NCI-H187 (cell line): Measurements from ENCODE around the gene SORCS3.

Experiments
- DNase-seq, 2 experiments: peaks; one replicate each; lab custom pipeline; 2025; lab: John Stamatoyannopoulos, UW

The SORCS3 gene

DNA sequence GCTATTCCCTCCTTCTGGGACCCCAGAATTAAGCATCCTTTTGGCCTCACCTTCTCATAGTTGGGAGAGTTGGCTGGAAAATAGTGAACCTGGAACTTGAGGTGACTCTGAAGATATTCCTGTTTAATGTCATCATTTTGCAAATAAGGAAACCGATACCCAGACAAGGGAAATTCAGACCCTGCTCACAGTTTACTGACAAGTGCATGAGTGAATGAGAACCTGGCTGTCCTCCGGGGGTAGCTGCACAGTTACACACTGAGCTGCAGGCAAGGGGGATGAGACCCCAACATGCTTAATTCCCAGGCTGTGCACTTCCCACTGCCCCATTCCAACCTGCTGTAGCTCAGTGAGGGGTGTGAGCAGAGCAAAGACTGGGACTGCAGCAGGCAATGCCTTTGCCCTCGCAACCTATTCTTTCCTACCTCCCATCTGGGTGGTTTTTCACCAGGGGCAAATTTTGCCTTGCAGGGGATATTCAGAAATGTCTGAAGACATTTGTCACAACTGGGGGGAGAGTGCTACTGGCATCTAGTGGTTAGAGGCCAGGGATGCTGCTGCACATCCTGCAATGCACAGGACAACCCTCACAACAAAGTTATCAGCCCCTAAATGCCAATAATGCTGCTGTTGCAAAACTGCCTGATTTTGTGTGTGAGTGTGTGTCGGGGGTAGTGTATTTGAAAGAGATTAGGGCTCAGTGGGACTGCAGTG is 136.2 kb downstream of the SORCS3 start:
- DNase-seq, result no peak

DNA sequence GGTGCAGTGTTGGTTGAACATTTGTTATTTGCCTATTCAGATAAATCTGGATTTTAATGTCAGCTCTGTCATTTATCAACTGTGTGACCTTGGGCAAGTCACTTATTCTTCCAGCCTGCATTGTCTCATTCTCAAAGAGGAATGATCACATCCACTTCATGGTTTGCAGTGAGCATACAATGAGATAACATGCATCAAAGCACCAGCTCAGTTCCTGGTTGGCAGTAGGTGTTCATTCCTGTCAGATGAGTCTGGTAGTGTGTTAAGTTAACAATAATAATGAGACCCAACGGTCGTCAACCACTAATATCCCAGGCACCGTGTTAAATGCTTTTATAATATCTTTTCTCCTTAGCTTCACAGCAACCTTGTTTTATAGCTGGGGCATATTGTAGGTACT is 137.3 kb downstream of the SORCS3 start:
- no peak for DNase-seq

DNA sequence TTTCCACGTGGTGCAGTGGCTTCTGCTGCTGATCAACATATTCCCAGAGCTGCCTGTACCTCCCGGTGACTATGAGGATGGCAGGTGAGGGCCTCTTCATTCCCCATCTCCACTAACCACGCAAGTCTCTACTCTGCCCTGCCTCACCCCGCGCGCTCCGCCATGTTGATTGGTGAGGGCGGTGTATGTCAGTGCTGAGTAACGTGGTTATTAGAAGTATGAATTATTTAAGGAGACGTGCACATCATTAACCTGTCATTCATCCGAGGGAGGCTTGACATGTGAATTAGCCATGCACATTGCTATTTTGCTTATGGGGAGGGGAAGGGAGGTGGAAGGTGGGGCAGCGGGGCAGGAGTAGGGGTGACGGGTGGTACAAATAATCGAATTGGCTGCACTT is 138.6 kb downstream of the SORCS3 start:
- DNase-seq, result no peak

DNA sequence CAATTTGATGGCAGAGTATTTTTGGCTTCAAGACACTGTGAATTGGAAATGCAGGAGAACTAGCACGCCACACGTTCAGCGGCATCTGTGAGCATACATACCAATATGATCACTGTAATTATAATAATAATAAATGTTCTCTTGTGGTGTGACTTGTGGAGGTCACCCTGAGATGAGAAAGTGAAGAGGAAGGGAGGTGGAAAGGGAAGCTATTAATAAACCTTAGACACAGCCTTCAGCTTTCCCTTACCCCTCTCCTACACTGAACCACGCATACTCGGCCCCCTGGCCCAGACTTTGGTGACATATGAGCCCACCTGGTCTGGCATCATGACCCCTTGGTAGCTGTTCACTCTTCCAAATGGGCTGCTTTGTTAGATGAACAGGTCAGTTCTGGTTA is 139.1 kb downstream of the SORCS3 start:
- DNase-seq, result no peak

DNA sequence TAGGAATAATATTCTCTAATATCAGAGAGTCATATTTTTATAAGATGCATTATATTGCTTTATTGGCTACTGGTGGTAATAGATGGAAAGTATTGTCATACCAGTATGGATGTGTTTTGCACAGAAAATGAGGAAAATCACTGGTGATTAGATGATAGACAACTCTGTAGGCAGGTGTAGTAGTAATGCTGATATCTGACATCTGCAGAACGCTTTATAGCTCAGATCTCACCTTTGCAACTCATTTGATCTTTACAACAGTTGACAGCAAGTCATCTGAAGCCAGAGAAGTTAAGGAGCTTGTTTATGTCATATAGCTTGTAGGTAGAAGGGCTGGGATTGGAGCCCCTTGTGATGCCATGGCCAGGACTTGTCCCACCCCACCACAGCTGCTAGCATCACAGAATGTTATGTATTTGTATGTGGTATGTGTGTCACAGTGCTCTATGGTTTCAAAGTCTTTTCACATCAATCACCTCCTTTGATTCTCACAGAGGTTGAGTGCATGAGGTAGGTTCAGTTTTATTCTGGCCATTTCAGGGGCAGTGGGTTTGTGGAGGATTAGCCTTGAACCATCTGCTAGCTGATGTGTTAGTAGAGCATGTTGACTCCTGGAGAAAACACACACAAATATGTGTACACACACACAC is 140.0 kb downstream of the SORCS3 start:
- DNase-seq, result no peak

DNA sequence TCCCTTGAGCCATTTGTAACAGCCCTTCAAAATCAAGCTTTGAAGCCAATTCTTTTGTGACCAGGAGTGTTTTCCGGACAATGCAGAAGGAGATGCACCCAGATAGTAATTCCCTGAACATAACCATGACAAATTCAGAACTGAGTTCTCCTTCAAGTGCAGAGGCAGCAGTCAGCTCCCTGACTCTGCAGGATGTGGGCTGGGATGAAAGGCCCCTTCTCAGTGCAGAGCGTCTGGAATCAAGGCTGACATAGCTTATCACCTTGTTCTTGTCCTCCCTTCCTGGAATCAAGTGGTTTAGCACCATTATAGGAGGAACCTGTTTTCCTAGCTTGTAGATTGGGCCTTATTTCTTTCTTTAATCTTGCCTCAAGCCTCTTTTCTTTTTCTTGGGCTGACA is 143.4 kb downstream of the SORCS3 start:
- DNase-seq, result no peak

DNA sequence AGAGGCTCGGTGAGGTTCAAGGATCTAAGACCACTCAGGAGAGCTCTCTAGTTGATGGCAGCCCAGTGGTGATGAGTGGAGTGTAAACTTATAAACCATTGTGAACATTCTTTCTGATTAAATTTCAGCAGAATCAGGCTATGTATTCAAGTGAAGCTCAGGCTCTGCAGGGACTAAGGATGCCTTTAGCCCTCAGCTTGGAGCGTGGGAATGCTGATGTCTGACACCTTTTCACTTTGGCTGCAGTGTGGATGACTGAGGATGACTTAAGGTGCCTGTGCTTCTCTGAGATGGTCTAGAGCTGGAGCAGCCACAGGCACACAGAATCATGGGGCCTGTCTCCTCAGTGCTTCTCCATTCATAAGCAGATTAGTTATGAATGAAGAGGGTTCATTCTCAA is 150.4 kb downstream of the SORCS3 start:
- DNase-seq, result no peak

DNA sequence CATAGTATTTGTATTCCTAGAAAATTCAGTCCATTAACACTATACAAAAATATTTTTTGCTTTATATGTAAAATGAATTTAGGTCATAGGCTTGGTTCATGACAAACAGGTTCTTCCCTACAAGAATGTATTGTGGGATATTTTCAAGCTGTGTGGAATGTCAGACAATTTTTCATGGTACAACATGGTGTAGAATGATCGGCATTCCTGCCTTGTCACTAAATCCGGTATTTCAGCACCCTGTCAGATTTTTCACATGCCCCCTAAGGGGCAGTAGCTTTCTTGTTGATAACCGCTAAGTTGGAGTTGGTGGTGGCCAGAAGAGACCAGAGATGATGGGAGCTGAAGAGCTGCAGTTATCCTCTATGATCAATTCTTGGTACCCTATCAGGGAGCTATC is 154.3 kb downstream of the SORCS3 start:
- no peak for DNase-seq

DNA sequence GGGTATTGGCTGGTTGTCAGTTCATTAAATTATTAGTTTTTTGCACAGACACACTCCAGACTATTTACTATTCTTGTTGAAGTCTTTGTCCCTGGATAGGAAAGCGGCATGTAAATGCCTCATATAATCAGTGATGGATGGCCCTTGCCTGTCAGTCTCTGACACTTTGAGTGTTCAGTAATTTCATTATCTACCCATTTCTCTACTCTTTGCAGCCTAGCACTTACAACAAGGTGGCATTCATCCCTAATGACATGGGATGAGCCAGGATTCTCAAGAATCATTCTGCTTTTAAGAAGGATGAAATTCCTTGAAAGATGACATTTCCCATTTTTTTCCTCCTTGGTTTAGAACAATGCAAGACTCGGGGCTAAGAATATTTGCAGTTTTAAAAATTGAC is 155.7 kb downstream of the SORCS3 start:
- DNase-seq, result no peak

DNA sequence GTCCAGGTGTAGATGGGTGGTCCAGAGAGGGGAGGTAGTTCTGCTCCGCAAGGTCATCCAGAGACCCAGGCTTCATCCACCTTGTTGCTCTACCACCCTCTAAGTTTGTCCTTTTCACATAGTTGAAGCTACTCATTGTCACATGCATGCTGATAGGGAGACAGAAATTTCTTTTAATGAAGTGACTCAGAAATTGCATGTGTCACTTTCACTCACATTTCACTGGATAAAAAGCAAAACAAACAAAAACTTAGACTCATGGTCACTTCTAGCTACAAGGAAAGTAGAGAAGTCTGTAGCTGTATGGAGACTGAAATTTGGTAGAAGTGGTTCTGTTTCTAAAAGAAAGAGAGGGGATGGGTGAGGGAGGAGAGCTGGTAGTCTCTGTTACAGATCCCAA is 161.9 kb downstream of the SORCS3 start:
- DNase-seq, result no peak

DNA sequence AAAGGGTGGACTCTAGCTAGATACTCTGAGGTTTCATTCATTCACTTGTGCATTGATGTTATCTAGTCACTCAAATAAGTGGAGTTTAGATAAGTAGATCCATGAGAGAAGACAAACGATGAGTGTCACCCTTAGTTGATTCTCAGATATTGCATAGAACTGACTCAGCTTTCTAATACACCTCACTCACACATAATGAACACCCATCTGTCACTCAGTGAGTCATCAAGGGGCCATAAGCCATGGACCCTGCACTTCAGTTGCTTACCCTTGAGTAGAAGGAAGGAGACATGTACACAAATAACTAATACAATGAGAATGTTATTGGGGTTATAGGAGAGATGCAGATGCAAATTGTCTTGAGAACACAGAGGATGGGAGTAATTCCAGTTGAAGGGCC is 163.8 kb downstream of the SORCS3 start:
- DNase-seq, result no peak

DNA sequence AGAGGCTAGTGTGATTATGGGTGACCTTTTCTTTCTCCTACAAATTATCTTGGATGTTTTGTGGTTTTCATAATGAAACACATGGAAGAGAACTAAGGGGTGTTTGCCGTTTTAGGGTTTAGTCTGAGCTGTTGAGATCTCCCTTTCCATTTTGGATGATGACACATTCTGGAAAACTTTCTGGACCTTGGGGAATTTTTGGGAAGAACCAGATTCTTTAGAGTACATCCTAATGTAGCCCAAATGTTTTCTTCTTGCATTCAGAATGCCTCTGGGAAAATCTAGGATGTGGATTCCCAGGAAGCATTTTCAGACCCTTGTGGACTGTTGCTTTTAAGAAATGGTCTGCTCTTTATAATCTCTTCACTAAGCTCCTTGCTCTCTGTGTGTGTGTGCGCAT is 165.7 kb downstream of the SORCS3 start:
- DNase-seq, result no peak

DNA sequence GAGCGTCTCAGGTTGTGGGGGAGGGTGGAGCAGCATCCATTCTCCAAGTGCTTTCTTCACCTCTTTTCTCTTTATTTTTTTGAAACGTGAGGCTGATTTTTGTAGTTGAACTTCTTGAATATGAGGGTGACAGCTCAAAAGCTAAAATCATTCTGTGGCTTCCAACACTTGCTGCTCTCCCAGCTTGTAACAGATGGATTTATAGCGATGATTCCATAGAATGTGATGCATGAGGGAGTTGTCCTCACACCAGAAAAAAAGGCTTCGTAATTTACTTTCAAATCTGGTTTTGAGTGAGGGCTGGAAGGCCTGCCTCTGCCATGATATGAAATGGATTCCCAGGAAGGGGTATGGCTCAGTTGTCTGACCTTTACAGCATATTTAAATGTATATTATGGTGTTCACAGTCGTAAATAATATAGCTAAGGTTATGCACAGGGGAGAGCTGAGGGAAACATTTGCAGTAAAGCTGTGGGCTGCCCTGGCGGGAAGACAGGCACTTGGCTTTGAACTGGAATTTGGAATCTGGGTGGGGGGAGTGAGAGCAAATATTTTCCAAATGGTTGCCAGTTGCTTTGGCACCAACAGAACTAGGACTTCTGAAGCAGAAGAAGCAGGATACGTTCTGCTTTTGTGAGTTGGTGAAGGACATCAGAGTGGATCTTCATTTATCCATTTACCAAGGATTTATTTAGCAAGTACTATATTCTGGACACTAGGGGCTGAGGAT is 166.7 kb downstream of the SORCS3 start:
- DNase-seq, result no peak

DNA sequence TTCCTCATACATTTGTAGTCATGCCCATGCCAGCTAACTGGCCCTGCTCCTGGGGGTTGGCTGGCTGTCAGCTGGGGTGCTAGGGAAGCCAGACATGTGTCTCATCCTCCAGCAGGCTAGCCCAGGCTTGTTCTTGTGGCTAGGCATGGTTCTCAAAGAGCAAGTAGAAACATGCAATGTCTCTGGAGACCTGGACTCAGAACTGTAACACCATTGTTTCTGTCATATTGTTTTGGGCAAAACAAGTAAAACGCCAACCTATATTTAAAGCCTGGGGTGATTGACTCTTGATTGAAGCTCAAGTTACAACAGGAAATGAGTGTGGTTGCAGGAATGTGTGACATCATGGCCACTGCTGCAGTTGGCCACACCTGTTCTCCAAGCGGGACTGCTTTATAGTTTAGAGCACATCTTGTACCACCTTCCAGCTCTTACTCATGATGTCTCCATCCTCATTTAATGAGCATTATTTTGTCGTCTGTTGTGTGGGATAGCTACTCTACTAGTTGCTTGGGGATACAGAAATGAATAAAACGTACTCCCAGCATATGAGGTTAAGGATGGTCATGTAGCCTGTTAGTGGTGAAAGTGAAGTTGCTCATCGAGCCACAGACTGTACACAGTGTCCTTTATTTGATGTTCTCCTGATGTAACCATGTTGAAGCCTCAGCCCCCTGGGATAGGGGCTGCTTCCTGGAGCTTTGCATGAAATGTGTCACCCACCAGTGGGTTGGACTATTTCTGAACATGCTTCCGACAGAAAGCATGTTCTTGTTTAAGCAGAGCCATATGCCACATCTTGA is 168.4 kb downstream of the SORCS3 start:
- DNase-seq, result no peak

DNA sequence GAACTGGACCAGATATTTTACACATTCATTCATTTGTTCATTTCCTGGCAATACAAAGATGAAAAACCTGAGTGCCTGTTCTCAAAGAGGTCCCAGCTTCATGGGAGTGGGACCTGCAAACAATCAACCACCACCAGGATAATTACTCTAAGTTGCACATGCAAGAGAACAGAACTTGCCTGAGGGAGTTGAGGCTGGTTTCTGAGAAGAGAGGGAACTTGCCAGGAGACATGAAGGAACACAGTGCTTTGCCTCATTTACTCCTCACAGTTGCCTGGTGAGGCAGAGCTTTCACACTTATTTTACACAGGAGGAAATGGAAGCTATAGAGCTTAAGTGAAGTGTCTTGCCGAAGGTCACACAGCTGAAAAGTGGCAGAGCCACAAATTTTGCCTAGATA is 170.1 kb downstream of the SORCS3 start:
- DNase-seq, result no peak

DNA sequence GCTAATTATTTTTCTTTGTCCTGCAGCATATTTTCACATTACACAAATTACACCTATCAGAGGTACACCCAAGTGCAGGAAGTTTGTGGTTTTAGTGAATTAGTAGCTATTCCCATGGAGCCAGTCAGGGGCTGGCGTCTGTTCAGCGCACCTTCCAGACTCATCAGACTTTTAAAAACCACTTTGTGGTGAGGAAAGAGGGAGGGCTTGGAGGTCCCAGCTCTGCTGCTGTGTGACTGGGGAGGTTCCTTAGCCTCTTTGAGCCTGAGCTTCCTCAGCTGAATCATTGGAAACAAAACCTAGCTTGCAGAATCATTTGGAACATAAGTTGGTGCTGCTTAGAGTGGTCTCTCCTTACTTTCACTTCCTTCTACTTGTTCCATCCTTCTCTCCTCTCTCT is 175.4 kb downstream of the SORCS3 start:
- DNase-seq, result no peak

DNA sequence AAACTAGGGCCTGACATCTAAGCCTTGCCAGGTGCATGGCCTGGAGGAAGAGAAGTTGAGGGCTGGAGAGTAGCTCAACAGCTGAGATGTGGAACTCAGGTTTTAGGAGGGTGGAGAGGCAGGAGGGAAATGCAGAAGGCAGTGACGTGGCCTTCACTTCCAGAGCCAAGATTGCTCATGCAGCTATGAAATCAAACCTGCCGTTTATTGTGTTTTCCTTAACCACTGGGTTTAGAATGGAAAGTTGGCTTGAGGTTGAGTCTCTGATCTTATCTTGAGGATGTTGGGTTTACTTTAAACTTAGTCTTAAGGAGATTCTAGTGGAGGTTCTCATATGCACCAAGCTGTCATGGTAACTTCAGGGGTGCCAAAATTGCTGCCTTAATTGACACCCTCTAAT is 178.6 kb downstream of the SORCS3 start:
- no peak for DNase-seq

DNA sequence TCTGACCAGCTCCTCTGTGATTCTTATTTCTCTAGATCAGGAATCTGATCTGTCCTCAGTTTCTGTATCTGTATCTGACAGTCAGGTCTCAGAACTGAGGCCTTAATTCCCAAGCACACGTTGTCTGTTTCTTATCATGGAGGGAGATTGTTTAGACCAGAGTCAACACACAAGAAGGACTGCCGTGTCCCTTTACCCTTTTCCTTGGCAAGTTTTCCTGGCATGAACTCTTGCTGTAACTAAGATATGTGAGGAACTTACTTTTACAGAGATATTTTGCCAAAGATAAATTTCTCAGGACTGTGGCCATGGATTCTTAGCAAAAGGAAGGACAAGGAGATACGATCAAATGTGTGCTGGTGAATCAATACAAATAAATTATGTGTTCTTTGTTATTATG is 181.0 kb downstream of the SORCS3 start:
- DNase-seq, result no peak

DNA sequence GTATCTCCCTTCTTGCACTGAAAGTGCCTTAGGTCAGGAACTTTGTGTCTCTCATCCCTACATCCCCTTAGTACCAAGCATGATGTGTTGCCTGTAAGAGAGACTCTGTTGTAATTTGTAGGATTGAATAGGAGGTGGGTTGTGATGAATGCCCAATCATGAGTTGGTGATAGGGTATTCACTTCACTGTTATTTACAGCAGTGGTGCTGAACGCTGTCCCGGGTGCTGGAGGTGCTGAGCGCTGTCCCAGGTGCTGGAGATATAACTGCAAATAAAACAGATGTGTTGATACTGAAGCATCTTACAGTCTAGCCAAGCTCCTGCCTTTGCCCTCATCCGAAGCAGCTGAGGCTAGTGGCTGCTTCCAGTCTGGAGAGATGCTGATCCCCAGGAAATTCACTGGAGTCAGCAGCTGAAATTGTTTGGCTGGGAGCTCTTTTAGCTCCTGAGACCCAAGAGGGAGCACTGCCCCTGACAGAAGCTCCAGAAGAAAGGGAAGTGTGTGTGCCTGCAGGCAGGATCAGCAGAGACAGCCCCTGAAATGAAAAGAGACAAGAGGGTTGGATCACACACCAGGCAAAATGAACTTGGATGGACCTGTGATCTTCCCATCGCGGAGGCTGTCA is 183.4 kb downstream of the SORCS3 start:
- no peak for DNase-seq

DNA sequence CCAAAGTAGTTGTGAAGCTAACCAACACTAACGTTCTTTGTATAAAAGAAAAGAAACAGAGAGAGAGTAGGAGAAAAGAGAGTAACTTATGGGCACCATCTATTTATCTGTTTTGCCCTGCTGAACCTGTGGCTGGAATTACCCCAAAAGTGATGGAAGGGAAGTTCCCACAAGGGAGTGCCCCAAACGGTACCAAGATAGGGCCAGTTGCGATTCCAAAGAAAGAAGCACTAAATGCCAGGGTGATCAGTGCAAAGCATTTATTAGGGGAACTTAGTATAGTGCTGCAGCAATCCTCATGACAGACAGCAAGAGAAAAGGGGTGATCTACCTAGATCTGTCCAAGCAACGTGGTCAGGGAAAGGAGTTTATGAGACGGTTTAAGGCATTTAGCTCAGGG is 190.2 kb downstream of the SORCS3 start:
- DNase-seq, result no peak

DNA sequence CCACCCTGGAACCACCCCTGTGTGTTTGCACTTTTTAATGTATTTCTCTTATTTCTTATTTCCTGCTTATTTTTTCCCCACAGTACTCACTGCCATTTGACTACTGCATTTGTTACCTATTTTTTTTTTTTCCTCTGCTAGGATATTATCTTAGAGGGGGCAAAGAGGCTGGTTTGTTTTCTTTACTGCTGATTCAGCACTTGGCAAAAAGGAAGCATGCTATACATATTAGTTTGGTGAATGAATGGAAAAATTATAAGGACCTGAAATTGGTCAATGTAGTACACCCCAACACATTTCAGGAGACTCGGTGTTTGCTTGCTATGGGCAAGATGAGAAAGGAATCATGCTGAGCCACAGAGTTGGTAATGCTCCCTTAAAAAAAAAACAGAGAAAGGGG is 193.5 kb downstream of the SORCS3 start:
- DNase-seq, result no peak

DNA sequence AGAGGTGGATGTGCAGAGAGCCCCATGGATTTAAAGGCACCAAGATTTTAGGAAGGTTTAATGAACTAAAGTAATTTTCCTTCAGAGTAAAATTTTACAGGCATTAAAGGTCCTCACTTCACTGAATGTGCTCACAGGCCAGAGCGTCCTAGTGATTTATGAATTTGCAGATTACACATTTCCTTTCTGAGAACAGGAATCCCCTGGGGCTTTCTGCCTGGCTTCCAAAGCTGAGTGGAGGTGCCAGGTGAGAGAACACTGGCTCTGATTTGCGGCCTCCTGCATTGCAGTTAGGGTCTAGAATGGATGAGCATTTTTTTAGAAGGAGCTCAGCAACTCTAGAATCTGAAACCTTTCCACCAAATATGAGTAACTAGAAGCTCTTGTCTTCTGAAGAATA is 194.3 kb downstream of the SORCS3 start:
- DNase-seq, result no peak
